ENCODE data around the gene ERGIC2.

ERGIC2 gene

GRCh38 chr12:29376118-29376517, 4.9 kb downstream of the ERGIC2 start:
- no peak for DNase-seq (ENCODE audit: low read depth, low spot score)

- DNase-seq (ENCODE audit: low read depth, low spot score), result no peak
These were observed 6.1 kb downstream of the ERGIC2 start for GRCh38 chr12:29374913-29375312.

GRCh38 chr12:29374012-29374411, 7.0 kb downstream of the ERGIC2 start:
- DNase-seq (ENCODE audit: low read depth, low spot score), result no peak

GRCh38 chr12:29365091-29365490, 15.9 kb downstream of the ERGIC2 start:
- no peak for DNase-seq (ENCODE audit: low read depth, low spot score)

- no peak for DNase-seq (ENCODE audit: low read depth, low spot score)
These were observed 26.0 kb downstream of the ERGIC2 start for GRCh38 chr12:29354954-29355353.

GRCh38 chr12:29350080-29350479, 30.9 kb downstream of the ERGIC2 start:
- DNase-seq (ENCODE audit: low read depth, low spot score), result no peak

- DNase-seq (ENCODE audit: low read depth, low spot score), result no peak
These were observed 34.1 kb downstream of the ERGIC2 start for GRCh38 chr12:29346769-29347421.

GRCh38 chr12:29343022-29343799, 37.8 kb downstream of the ERGIC2 start:
- DNase-seq (ENCODE audit: low read depth, low spot score), result no peak

- DNase-seq (ENCODE audit: low read depth, low spot score), result no peak
These were observed 43.6 kb downstream of the ERGIC2 start for GRCh38 chr12:29337325-29337724.

GRCh38 chr12:29334937-29335336, 46.0 kb downstream of the ERGIC2 start:
- no peak for DNase-seq (ENCODE audit: low read depth, low spot score)

GRCh38 chr12:29333178-29333577, 47.8 kb downstream of the ERGIC2 start:
- no peak for DNase-seq (ENCODE audit: low read depth, low spot score)

- DNase-seq (ENCODE audit: low read depth, low spot score), result no peak
These were observed 51.6 kb downstream of the ERGIC2 start for GRCh38 chr12:29329411-29329810.

GRCh38 chr12:29322157-29322556, 58.8 kb downstream of the ERGIC2 start:
- DNase-seq (ENCODE audit: low read depth, low spot score), result no peak

- DNase-seq (ENCODE audit: low read depth, low spot score), result no peak
These were observed 60.5 kb downstream of the ERGIC2 start for GRCh38 chr12:29320295-29321085.

GRCh38 chr12:29317556-29318363, 63.2 kb downstream of the ERGIC2 start:
- peak; percentile 35 for DNase-seq (ENCODE audit: low read depth, low spot score)

GRCh38 chr12:29316752-29317151, 64.2 kb downstream of the ERGIC2 start:
- DNase-seq (ENCODE audit: low read depth, low spot score), result no peak

- no peak for DNase-seq (ENCODE audit: low read depth, low spot score)
These were observed 66.6 kb downstream of the ERGIC2 start for GRCh38 chr12:29314416-29314815.

- DNase-seq (ENCODE audit: low read depth, low spot score), result no peak
These were observed 70.1 kb downstream of the ERGIC2 start for GRCh38 chr12:29310899-29311298.

- no peak for DNase-seq (ENCODE audit: low read depth, low spot score)
These were observed 71.6 kb downstream of the ERGIC2 start for GRCh38 chr12:29309320-29309902.

- no peak for DNase-seq (ENCODE audit: low read depth, low spot score)
These were observed 74.3 kb downstream of the ERGIC2 start for GRCh38 chr12:29306682-29307081.

- no peak for DNase-seq (ENCODE audit: low read depth, low spot score)
These were observed 74.7 kb downstream of the ERGIC2 start for GRCh38 chr12:29306266-29306665.
